Neural progenitor cell (in vitro differentiated cells): Measurements from ENCODE around the gene NPFFR2.

Experiments
- CTCF ChIP-seq: fragments of 200-600 bp; sonication (generic); IDR thresholded peaks from 2 replicates; pipeline ENCODE4 v1.5.1; 2017; ENCODE audit warnings: antibody characterized with exemption, mild to moderate bottlenecking
- EZH2 ChIP-seq: fragments of 200-600 bp; sonication (generic); IDR thresholded peaks from 2 replicates; pipeline ENCODE4 v1.6.1; 2017; ENCODE audit warnings: antibody characterized with exemption, mild to moderate bottlenecking, moderate library complexity

- TF ChIP-seq CTCF = no peak
- no peak for TF ChIP-seq EZH2
These were observed 52.8 kb downstream of the NPFFR2 start for GRCh38 chr4:72084587-72085011.
